NB4 (cell line): ENCODE measurements around the gene STK38L.

Source experiments
- DNase-seq: peaks from one replicate; pipeline ENCODE4 v3.0.0; 2010; ENCODE audit warnings: low read depth
- H3K4me3 ChIP-seq: one replicate; pipeline ENCODE4 v1.5.1; 2011; ENCODE audit warnings: mild to moderate bottlenecking, low read depth, low read length, moderate library complexity
- MYC ChIP-seq: IDR thresholded peaks from 2 replicates; pipeline ENCODE4 v1.6.1; 2011; ENCODE audit warnings: low read depth, low read length
- POLR2A ChIP-seq: IDR thresholded peaks from 2 replicates; pipeline ENCODE4 v1.6.1; 2011; ENCODE audit warnings: mild to moderate bottlenecking; ENCODE audit not compliant: insufficient read length; ENCODE audit errors: extremely low read depth
- TF ChIP-seq, protein P1 (sequence below): IDR thresholded peaks from 2 replicates; pipeline ENCODE4 v1.6.1; 2011; ENCODE audit warnings: low read depth, low read length
- TF ChIP-seq, protein P2 (sequence below): IDR thresholded peaks from one replicate; pipeline ENCODE4 v1.5.1; 2012; ENCODE audit warnings: low read depth, low read length

STK38L gene

DNA sequence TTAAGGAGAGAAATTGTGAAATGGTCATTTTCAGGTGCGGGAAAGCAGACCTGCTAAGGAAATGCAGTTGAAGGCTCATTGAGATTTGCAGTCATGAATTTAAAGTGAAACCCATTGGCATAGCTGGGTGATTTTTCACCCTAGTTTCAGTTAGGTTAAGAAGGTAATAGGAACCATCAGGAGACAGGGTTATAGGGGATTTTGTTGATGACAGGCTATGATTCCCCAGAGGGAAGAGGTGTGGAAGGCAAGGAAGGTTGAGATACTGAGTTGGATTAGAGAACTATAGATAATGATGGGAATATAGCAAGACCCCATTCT is 65.9 kb downstream of the STK38L start:
- no peak for DNase-seq
- no peak overlapping the region for H3K4me3 ChIP-seq
- TF ChIP-seq, protein P1, sequence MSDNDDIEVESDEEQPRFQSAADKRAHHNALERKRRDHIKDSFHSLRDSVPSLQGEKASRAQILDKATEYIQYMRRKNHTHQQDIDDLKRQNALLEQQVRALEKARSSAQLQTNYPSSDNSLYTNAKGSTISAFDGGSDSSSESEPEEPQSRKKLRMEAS, result no peak
- no peak for TF ChIP-seq MYC
- TF ChIP-seq POLR2A, result no peak

GRCh38 chr12:27316947-27317346 is 72.9 kb downstream of the STK38L start:
- no peak for DNase-seq
- no peak for TF ChIP-seq MYC
- TF ChIP-seq, protein P1, result no peak
- no peak for TF ChIP-seq POLR2A
- TF ChIP-seq, protein P2, sequence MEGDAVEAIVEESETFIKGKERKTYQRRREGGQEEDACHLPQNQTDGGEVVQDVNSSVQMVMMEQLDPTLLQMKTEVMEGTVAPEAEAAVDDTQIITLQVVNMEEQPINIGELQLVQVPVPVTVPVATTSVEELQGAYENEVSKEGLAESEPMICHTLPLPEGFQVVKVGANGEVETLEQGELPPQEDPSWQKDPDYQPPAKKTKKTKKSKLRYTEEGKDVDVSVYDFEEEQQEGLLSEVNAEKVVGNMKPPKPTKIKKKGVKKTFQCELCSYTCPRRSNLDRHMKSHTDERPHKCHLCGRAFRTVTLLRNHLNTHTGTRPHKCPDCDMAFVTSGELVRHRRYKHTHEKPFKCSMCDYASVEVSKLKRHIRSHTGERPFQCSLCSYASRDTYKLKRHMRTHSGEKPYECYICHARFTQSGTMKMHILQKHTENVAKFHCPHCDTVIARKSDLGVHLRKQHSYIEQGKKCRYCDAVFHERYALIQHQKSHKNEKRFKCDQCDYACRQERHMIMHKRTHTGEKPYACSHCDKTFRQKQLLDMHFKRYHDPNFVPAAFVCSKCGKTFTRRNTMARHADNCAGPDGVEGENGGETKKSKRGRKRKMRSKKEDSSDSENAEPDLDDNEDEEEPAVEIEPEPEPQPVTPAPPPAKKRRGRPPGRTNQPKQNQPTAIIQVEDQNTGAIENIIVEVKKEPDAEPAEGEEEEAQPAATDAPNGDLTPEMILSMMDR, result no peak
- no peak overlapping the region for H3K4me3 ChIP-seq

GRCh38 chr12:27319409-27319808 is 75.3 kb downstream of the STK38L start:
- no peak for DNase-seq
- TF ChIP-seq MYC (no peak), POLR2A (no peak)
- TF ChIP-seq, protein P2, result no peak
- TF ChIP-seq, protein P1, result no peak
- H3K4me3 ChIP-seq, result no peak overlapping the region

DNA sequence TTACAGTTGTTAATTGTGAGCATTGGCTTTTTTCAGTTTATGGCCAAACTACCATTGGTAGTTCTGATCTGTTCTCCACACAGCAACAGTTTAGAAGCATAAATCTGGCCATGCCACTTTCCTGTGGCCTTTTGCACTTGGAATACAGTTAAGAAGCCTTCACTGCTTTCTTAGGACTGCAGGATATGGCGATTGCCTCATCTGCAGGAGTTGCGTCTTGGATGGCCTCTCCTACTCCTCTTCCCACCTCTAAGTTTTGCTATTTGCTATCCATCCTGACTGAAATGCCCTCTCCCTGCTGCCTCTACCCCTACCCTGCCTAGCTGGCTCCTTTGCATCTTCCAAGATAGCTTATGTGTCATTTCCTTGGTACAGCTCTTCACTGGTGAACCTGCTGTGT is 75.8 kb downstream of the STK38L start:
- H3K4me3 ChIP-seq, result no peak overlapping the region
- no peak for DNase-seq
- TF ChIP-seq, protein P1, result no peak
- TF ChIP-seq MYC (no peak), POLR2A (no peak)
- TF ChIP-seq, protein P2, result no peak

DNA sequence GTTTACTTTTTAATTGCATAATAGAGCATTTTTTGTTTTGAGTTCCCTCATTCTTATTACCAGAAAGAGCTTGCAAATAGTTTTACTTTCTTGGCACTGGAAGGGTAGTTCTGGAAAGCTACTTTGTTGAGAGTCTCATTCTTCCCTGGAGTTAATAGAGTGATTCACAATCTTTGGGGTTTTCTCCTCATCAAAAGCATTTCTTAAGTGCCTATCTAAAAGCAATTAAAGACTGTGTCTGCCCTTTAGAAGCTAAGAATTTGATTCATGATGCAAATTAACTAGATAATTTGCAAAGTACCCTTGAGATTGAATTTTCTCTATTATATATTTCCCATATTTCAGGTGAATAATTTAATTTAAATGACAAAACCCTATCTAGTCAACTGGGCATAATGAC is 80.4 kb downstream of the STK38L start:
- no peak overlapping the region for H3K4me3 ChIP-seq
- DNase-seq, result no peak
- TF ChIP-seq, protein P1, result no peak
- TF ChIP-seq POLR2A (no peak), MYC (no peak)
- TF ChIP-seq, protein P2, result no peak

- TF ChIP-seq POLR2A (no peak), MYC (no peak)
- TF ChIP-seq, protein P1, result no peak
- TF ChIP-seq, protein P2, result no peak
- no peak for DNase-seq
- H3K4me3 ChIP-seq, result no peak overlapping the region
These were observed 86.8 kb downstream of the STK38L start for GRCh38 chr12:27330846-27331245.
